ENCODE results near the gene AADACL2. TPM values are rescaled to one million over a fixed set of nuclear protein-coding genes. Genes with fewer than 3 reads are reported as not detected.

AADACL2 gene
- total and polyA plus RNA-seq, 9 of the 15 experiments (the other 6 are each of a cell fraction or from before 2014, with no cell fraction given): not detected

DNA sequence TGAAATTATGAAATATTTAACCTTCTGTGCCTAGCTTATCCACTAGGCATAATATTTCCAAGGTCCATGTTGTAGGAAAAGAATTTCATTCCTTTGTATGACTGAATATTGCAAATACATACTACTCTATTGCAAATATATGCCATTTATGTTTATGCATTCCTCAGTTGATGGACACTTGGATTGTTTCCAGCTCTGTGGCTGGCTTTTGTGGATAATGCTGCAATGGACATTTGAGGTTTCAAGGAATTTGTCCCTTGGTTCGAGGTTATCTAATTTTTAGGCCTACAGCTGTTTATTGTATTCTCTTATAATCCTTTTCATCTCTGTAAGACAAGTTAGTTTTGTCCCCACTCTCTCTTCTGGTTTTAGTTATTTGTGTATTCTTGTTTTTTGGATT lies 7.7 kb upstream of the AADACL2 start (continued):
- TF ChIP-seq JUND (IDR thresholded peaks at IDR 0.05; ENCODE audit: borderline replicate concordance, low read depth, low read length) (0 out of 2 replicates have a peak, but pooled peaks have one; percentile 10), JUND (tag; IDR thresholded peaks at IDR 0.05; ENCODE audit: borderline replicate concordance, low read depth, low read length) (no peak; the same call in 2 of the 3 replicates), RBM25 (IDR thresholded peaks at IDR 0.05; ENCODE audit: low read depth, low read length, severe bottlenecking) (peak; percentile 81), CREB1 (IDR thresholded peaks at IDR 0.05) (no peak), CREB1 (CRISPR knock-in tag; IDR thresholded peaks at IDR 0.05) (no peak), ZNF175 (CRISPR knock-in tag; IDR thresholded peaks at IDR 0.05; ENCODE audit: low read depth) (no peak), ZBTB7A (IDR thresholded peaks at IDR 0.05; ENCODE audit: borderline replicate concordance, control insufficient read depth, low read depth, low read length) (no peak), ZKSCAN1 (IDR thresholded peaks at IDR 0.05; ENCODE audit: low read depth, low read length) (no peak), ZNF140 (CRISPR knock-in tag; IDR thresholded peaks at IDR 0.05) (no peak), HMGN3 (IDR thresholded peaks at IDR 0.05; ENCODE audit: borderline replicate concordance, extremely low read depth, insufficient read length, low read depth, low read length) (no peak), KLF10 (CRISPR knock-in tag; IDR thresholded peaks at IDR 0.05) (no peak), DNMT1 (IDR thresholded peaks at IDR 0.05) (no peak), JUN (IDR thresholded peaks at IDR 0.05; ENCODE audit: borderline replicate concordance, low read depth, low read length) (no peak), JUN (CRISPR knock-in tag; IDR thresholded peaks at IDR 0.05; ENCODE audit: borderline replicate concordance) (no peak), LEF1 (IDR thresholded peaks at IDR 0.05) (peak; percentile 80; the same call in 1 of the 2 replicates), CBX3 (IDR thresholded peaks at IDR 0.05; ENCODE audit: borderline replicate concordance in 1 of 2, low read length in 2 of 2) (peak in 1 of 2 experiments; percentile 97; a peak in 2 of 3 replicates), GATAD2B (IDR thresholded peaks at IDR 0.05; ENCODE audit: borderline replicate concordance) (no peak; the same call in 1 of the 2 replicates), MCM5 (IDR thresholded peaks at IDR 0.05; ENCODE audit: low read depth) (no peak), ARID1B (IDR thresholded peaks at IDR 0.05) (peak; percentile 97), POLR3A (IDR thresholded peaks at IDR 0.05; ENCODE audit: borderline replicate concordance, extremely low read depth, insufficient read depth, insufficient read length) (no peak)
- TF ChIP-seq, protein P1, sequence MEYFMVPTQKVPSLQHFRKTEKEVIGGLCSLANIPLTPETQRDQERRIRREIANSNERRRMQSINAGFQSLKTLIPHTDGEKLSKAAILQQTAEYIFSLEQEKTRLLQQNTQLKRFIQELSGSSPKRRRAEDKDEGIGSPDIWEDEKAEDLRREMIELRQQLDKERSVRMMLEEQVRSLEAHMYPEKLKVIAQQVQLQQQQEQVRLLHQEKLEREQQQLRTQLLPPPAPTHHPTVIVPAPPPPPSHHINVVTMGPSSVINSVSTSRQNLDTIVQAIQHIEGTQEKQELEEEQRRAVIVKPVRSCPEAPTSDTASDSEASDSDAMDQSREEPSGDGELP (CRISPR knock-in tag; IDR thresholded peaks at IDR 0.05; ENCODE audit: borderline replicate concordance): peak; percentile 17; the same call in 1 of the 2 replicates
- TF ChIP-seq, protein P2, sequence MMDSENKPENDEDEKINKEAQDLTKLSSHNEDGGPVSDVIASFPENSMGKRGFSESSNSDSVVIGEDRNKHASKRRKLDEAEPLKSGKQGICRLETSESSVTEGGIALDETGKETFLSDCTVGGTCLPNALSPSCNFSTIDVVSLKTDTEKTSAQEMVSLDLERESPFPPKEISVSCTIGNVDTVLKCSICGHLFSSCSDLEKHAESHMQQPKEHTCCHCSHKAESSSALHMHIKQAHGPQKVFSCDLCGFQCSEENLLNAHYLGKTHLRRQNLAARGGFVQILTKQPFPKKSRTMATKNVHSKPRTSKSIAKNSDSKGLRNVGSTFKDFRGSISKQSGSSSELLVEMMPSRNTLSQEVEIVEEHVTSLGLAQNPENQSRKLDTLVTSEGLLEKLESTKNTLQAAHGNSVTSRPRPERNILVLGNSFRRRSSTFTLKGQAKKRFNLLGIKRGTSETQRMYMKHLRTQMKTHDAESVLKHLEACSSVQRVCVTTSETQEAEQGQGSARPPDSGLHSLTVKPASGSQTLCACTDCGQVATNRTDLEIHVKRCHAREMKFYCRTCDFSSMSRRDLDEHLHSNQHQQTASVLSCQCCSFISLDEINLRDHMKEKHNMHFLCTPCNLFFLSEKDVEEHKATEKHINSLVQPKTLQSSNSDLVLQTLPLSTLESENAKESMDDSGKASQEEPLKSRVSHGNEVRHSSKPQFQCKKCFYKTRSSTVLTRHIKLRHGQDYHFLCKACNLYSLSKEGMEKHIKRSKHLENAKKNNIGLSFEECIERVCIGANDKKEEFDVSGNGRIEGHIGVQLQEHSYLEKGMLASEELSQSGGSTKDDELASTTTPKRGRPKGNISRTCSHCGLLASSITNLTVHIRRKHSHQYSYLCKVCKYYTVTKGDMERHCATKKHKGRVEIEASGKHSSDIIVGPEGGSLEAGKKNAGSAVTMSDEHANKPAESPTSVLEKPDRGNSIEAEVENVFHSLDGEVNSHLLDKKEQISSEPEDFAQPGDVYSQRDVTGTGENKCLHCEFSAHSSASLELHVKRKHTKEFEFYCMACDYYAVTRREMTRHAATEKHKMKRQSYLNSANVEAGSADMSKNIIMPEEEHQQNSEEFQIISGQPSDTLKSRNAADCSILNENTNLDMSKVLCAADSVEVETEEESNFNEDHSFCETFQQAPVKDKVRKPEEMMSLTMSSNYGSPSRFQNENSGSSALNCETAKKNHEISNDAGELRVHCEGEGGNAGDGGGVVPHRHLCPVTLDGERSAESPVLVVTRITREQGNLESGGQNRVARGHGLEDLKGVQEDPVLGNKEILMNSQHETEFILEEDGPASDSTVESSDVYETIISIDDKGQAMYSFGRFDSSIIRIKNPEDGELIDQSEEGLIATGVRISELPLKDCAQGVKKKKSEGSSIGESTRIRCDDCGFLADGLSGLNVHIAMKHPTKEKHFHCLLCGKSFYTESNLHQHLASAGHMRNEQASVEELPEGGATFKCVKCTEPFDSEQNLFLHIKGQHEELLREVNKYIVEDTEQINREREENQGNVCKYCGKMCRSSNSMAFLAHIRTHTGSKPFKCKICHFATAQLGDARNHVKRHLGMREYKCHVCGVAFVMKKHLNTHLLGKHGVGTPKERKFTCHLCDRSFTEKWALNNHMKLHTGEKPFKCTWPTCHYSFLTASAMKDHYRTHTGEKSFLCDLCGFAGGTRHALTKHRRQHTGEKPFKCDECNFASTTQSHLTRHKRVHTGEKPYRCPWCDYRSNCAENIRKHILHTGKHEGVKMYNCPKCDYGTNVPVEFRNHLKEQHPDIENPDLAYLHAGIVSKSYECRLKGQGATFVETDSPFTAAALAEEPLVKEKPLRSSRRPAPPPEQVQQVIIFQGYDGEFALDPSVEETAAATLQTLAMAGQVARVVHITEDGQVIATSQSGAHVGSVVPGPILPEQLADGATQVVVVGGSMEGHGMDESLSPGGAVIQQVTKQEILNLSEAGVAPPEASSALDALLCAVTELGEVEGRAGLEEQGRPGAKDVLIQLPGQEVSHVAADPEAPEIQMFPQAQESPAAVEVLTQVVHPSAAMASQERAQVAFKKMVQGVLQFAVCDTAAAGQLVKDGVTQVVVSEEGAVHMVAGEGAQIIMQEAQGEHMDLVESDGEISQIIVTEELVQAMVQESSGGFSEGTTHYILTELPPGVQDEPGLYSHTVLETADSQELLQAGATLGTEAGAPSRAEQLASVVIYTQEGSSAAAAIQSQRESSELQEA (IDR thresholded peaks at IDR 0.05; ENCODE audit: low read depth): no peak
